ENCODE data around the gene DOCK9.

Gene DOCK9

DNA sequence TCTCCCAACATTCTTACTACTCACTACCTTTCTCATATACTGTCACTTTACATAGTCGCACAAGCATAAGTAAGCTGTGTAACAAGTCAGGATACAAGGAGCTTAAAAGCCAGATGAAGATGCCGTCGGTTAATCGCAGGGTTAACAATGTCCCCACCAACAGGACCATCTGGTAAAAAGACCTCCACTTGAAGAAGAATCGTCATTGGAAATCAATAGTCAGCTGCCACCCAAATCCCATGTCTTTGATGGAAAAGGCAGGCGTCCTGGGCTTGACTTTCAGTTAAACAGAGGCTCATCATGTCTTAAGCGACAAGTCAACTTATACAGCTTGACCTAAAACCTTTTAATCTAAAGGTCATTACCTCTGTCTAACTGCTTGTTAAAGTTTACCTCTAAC is 27.2 kb downstream of the DOCK9 start:
- no peak overlapping the region for H3K27ac ChIP-seq (ENCODE audit: low read depth, low read length, poor library complexity, severe bottlenecking)
- no peak overlapping the region for H3K9ac ChIP-seq (ENCODE audit: low read length)
- no peak overlapping the region for H3K4me2 ChIP-seq (ENCODE audit: low read length)
- no peaks in the 10 kb centered on the region for H3F3A ChIP-seq (ENCODE audit: insufficient read depth, low read length)
- TF ChIP-seq EZH2 (IDR thresholded peaks at IDR 0.05; ENCODE audit: borderline replicate concordance, low read length), result no peak
- TF ChIP-seq, protein P1, sequence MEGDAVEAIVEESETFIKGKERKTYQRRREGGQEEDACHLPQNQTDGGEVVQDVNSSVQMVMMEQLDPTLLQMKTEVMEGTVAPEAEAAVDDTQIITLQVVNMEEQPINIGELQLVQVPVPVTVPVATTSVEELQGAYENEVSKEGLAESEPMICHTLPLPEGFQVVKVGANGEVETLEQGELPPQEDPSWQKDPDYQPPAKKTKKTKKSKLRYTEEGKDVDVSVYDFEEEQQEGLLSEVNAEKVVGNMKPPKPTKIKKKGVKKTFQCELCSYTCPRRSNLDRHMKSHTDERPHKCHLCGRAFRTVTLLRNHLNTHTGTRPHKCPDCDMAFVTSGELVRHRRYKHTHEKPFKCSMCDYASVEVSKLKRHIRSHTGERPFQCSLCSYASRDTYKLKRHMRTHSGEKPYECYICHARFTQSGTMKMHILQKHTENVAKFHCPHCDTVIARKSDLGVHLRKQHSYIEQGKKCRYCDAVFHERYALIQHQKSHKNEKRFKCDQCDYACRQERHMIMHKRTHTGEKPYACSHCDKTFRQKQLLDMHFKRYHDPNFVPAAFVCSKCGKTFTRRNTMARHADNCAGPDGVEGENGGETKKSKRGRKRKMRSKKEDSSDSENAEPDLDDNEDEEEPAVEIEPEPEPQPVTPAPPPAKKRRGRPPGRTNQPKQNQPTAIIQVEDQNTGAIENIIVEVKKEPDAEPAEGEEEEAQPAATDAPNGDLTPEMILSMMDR (IDR thresholded peaks at IDR 0.05; ENCODE audit: low read length), result no peak
- H3K4me1 ChIP-seq (ENCODE audit: insufficient read depth, low read length, severe bottlenecking), result no peaks in the 10 kb centered on the region
- H3K4me3 ChIP-seq (ENCODE audit: low read depth, low read length, poor library complexity, severe bottlenecking), result no peak overlapping the region
- no peaks in the 10 kb centered on the region for H3K9me2 ChIP-seq (ENCODE audit: low read depth, low read length)
- H3K36me3 ChIP-seq (ENCODE audit: insufficient read depth, low read length), result no peaks in the 10 kb centered on the region
- H3K27me3 ChIP-seq (ENCODE audit: insufficient read depth, low read length), result no peaks in the 10 kb centered on the region
- H4K20me1 ChIP-seq (ENCODE audit: insufficient read depth, low read length), result no peaks in the 10 kb centered on the region
- no peak overlapping the region for H2AFZ ChIP-seq (ENCODE audit: low read length)
- no peaks in the 10 kb centered on the region for H3K79me2 ChIP-seq (ENCODE audit: insufficient read depth, low read length)
- no peaks in the 10 kb centered on the region for H3K9me3 ChIP-seq (ENCODE audit: low read length)

DNA sequence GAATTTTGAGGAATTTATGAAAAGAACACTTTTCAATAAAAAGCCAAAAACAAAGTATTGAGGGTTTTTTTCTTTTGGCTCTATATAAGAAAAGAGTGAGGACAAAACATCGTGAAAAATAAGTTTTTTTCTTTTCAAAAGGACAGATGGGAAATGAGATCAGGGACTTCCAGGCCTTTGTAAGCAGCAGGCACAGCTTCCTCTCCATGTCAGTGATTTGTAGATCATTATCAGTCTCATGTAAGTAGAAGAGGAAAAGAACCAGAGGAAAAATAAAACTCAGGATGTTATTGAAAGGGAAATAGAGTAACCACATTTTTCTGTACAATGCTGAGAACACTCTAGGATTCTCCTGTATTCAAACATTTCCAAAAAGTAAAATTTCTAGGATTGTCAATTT is 29.9 kb downstream of the DOCK9 start:
- no peaks in the 10 kb centered on the region for H3K4me1 ChIP-seq (ENCODE audit: insufficient read depth, low read length, severe bottlenecking)
- H3K27ac ChIP-seq (ENCODE audit: low read depth, low read length, poor library complexity, severe bottlenecking), result no peak overlapping the region
- TF ChIP-seq, protein P1 (IDR thresholded peaks at IDR 0.05; ENCODE audit: low read length), result no peak
- TF ChIP-seq EZH2 (IDR thresholded peaks at IDR 0.05; ENCODE audit: borderline replicate concordance, low read length), result no peak
- no peaks in the 10 kb centered on the region for H3K79me2 ChIP-seq (ENCODE audit: insufficient read depth, low read length)
- no peaks in the 10 kb centered on the region for H3K36me3 ChIP-seq (ENCODE audit: insufficient read depth, low read length)
- no peak overlapping the region for H3K9ac ChIP-seq (ENCODE audit: low read length)
- no peaks in the 10 kb centered on the region for H3K9me2 ChIP-seq (ENCODE audit: low read depth, low read length)
- no peak overlapping the region for H3K4me3 ChIP-seq (ENCODE audit: low read depth, low read length, poor library complexity, severe bottlenecking)
- H3K4me2 ChIP-seq (ENCODE audit: low read length), result no peak overlapping the region
- no peaks in the 10 kb centered on the region for H3K9me3 ChIP-seq (ENCODE audit: low read length)
- H2AFZ ChIP-seq (ENCODE audit: low read length), result no peak overlapping the region
- no peaks in the 10 kb centered on the region for H4K20me1 ChIP-seq (ENCODE audit: insufficient read depth, low read length)
- H3F3A ChIP-seq (ENCODE audit: insufficient read depth, low read length), result no peaks in the 10 kb centered on the region
- no peaks in the 10 kb centered on the region for H3K27me3 ChIP-seq (ENCODE audit: insufficient read depth, low read length)

DNA sequence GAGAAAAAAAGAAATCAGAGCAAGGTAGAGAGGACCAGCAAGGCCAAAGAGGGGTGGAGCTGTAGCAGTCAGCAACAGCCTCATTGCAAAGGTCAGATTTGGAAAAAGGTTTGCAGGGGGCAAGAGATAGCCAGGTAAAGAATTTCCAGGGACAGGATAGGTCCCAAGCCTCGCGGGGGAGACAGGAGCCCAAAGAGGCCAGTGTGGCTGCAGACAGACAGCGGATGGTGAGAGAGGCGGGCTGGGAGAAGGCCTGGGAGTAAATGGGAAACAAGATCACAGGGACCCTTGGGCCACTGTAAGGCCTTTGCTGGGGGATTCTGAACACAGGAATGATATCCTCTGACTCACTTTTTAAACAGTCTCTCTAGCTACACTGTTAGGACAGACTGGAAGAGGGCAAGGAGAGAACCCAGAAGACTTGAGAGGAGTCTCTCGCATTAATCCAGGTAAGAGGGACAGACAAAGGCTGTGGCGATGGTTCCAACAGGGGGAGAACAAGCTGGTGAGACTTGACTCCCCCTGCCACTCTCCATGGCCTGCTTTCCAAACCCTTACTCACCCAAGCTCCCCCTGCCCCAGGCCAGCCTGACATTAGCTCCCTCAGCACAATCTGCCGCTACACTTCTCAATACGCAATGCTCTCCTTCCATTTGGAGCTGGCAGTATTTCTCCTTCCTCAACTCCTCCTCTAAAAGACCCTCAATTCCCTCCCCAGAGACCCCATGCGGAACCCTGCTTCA is 31.8 kb downstream of the DOCK9 start:
- no peak overlapping the region for H3K4me3 ChIP-seq (ENCODE audit: low read depth, low read length, poor library complexity, severe bottlenecking)
- no peak overlapping the region for H3K27ac ChIP-seq (ENCODE audit: low read depth, low read length, poor library complexity, severe bottlenecking)
- no peak overlapping the region for H3K4me2 ChIP-seq (ENCODE audit: low read length)

More for the DNA sequence above, 31.8 kb downstream of the DOCK9 start:
- H3K27me3 ChIP-seq (ENCODE audit: insufficient read depth, low read length), result no peaks in the 10 kb centered on the region
- no peaks in the 10 kb centered on the region for H3K9me2 ChIP-seq (ENCODE audit: low read depth, low read length)
- H3K9me3 ChIP-seq (ENCODE audit: low read length), result no peaks in the 10 kb centered on the region
- no peak for TF ChIP-seq EZH2 (IDR thresholded peaks at IDR 0.05; ENCODE audit: borderline replicate concordance, low read length)
- TF ChIP-seq, protein P1 (IDR thresholded peaks at IDR 0.05; ENCODE audit: low read length), result no peak
- H3K9ac ChIP-seq (ENCODE audit: low read length), result no peak overlapping the region
- H2AFZ ChIP-seq (ENCODE audit: low read length), result no peak overlapping the region
- H3K36me3 ChIP-seq (ENCODE audit: insufficient read depth, low read length), result no peaks in the 10 kb centered on the region
- H3K79me2 ChIP-seq (ENCODE audit: insufficient read depth, low read length), result no peaks in the 10 kb centered on the region
- no peaks in the 10 kb centered on the region for H3F3A ChIP-seq (ENCODE audit: insufficient read depth, low read length)
- no peaks in the 10 kb centered on the region for H4K20me1 ChIP-seq (ENCODE audit: insufficient read depth, low read length)
- H3K4me1 ChIP-seq (ENCODE audit: insufficient read depth, low read length, severe bottlenecking), result no peaks in the 10 kb centered on the region
